Transverse colon (tissue), 4 donors: Measurements from ENCODE around the gene AKAP5.

Experiments used
- CTCF ChIP-seq, 5 experiments: fragments of 200-600 bp in 3 of 5; fragments of 450-650 bp in 2 of 5; sonication (generic) in 3 of 5; IDR thresholded peaks; 1 replicate in 2 of 5; 2 replicates in 3 of 5; pipeline ENCODE4 v1.5.1; 2016 to 2017; ENCODE audit warnings: antibody characterized with exemption in 5 of 5, inconsistent platforms in 3 of 5, mild to moderate bottlenecking in 2 of 5, moderate library complexity in 1 of 5
- POLR2AphosphoS5 ChIP-seq, 3 donors: sonication (generic); formaldehyde crosslinking; IDR thresholded peaks; one replicate each; pipeline ENCODE4 v1.6.1; 2016; ENCODE audit warnings: antibody characterized with exemption in 3 of 3

- no peak for TF ChIP-seq CTCF (IDR thresholded peaks at IDR 0.05)
- TF ChIP-seq POLR2AphosphoS5 (IDR thresholded peaks at IDR 0.05), result no peak
These were observed 37.2 kb downstream of the AKAP5 start for GRCh38 chr14:64502456-64502855.
